ENCODE results near the gene TCP10L.

- no peak for TF ChIP-seq POLR2A (IDR thresholded peaks at IDR 0.05; ENCODE audit: low read length)
- no peak for TF ChIP-seq GATA1 (IDR thresholded peaks at IDR 0.05; ENCODE audit: low read depth, low read length)
Observed at GRCh38 chr21:32597205-32597604, 11.9 kb upstream of the TCP10L start.
